SU-DHL-6 (cell line): ENCODE data around the gene RGL2.

Experiments
- H2AFZ ChIP-seq: fragments of 200-600 bp; sonication (generic); 2 replicates; pipeline ENCODE4 v1.6.1; 2014; ENCODE audit warnings: low read depth, mild to moderate bottlenecking, moderate library complexity, mixed read lengths, antibody characterized with exemption, low read length; ENCODE audit not compliant: severe bottlenecking
- H3F3A ChIP-seq: fragments of 200-600 bp; shearing (Covaris generic); 2 replicates; pipeline ENCODE4 v1.6.0; 2016; ENCODE audit warnings: antibody characterized with exemption, mild to moderate bottlenecking; ENCODE audit not compliant: insufficient read depth
- H3K27ac ChIP-seq: fragments of 200-600 bp; sonication (generic); 2 replicates; pipeline ENCODE4 v1.5.1; 2016; ENCODE audit warnings: low read depth, mild to moderate bottlenecking, low read length, moderate library complexity, mixed read lengths
- H3K27me3 ChIP-seq: fragments of 200-600 bp; sonication (generic), shearing (Covaris generic); 2 replicates; pipeline ENCODE4 v1.6.0; 2014; ENCODE audit warnings: mild to moderate bottlenecking, low read length
- H3K36me3 ChIP-seq: fragments of 200-600 bp; sonication (generic); 2 replicates; pipeline ENCODE4 v1.6.1; 2014; ENCODE audit warnings: mild to moderate bottlenecking, low read length, mixed read lengths
- H3K4me2 ChIP-seq: fragments of 300-600, 200-600 bp; shearing (Covaris generic), sonication (generic); 2 replicates; pipeline ENCODE4 v1.6.0; 2014; ENCODE audit warnings: low read length, low read depth, mild to moderate bottlenecking; ENCODE audit not compliant: poor library complexity, severe bottlenecking
- H3K4me3 ChIP-seq: fragments of 200-600 bp; sonication (generic); 2 replicates; pipeline ENCODE4 v1.5.1; 2014; ENCODE audit warnings: antibody characterized with exemption, low read length, mild to moderate bottlenecking, mixed read lengths; ENCODE audit not compliant: insufficient read depth, poor library complexity, severe bottlenecking
- H3K79me2 ChIP-seq: fragments of 200-600 bp; sonication (generic); 2 replicates; pipeline ENCODE4 v1.6.1; 2014; ENCODE audit warnings: mild to moderate bottlenecking, low read length, moderate library complexity; ENCODE audit not compliant: insufficient read depth
- H3K9ac ChIP-seq: fragments of 200-600 bp; sonication (generic); 2 replicates; pipeline ENCODE4 v1.7.0; 2014; ENCODE audit warnings: mild to moderate bottlenecking, low read length
- H3K9me2 ChIP-seq: fragments of 200-600 bp; sonication (generic); replicated peaks from 2 replicates; pipeline ENCODE4 v1.6.1; 2014; ENCODE audit warnings: low read length; ENCODE audit not compliant: insufficient read depth
- H3K9me3 ChIP-seq: fragments of 200-600 bp; sonication (generic); 2 replicates; pipeline ENCODE4 v1.6.1; 2014; ENCODE audit warnings: low read length, mixed read lengths; ENCODE audit not compliant: insufficient read depth
- H4K20me1 ChIP-seq: fragments of 200-600 bp; sonication (generic); 2 replicates; pipeline ENCODE4 v1.6.1; 2014; ENCODE audit warnings: low read depth, mild to moderate bottlenecking, antibody characterized with exemption, low read length, moderate library complexity, mixed read lengths
- EZH2phosphoT487 ChIP-seq: fragments of 200-600 bp; sonication (generic), shearing (Covaris generic); conservative IDR thresholded peaks from 2 replicates; pipeline ENCODE4 v1.6.1; 2018; ENCODE audit warnings: mild to moderate bottlenecking, antibody characterized with exemption, low read length, moderate library complexity, mixed read lengths
- TF ChIP-seq, protein P1 (sequence below): fragments of 200-600 bp; sonication (generic); IDR thresholded peaks from one replicate; pipeline ENCODE4 v1.5.1; 2017; ENCODE audit warnings: antibody characterized with exemption, mild to moderate bottlenecking, low read length, moderate library complexity; ENCODE audit not compliant: insufficient read depth, poor library complexity, severe bottlenecking

RGL2 gene

GRCh38 chr6:33336495-33336894 is 37.8 kb upstream of the RGL2 start:
- Histone ChIP-seq H3K36me3 (no peaks in the 10 kb centered on the region), H3K9me2 (no peaks in the 10 kb centered on the region), H3K79me2 (no peaks in the 10 kb centered on the region), H3K9ac (no peak overlapping the region), H3K9me3 (no peaks in the 10 kb centered on the region), H3K27ac (no peak overlapping the region), H4K20me1 (no peaks in the 10 kb centered on the region), H3K4me3 (no peak overlapping the region), H3K27me3 (no peaks in the 10 kb centered on the region), H3K4me2 (no peak overlapping the region), H3F3A (no peaks in the 10 kb centered on the region), H2AFZ (no peak overlapping the region)
- TF ChIP-seq EZH2phosphoT487, result no peak
- TF ChIP-seq, protein P1, sequence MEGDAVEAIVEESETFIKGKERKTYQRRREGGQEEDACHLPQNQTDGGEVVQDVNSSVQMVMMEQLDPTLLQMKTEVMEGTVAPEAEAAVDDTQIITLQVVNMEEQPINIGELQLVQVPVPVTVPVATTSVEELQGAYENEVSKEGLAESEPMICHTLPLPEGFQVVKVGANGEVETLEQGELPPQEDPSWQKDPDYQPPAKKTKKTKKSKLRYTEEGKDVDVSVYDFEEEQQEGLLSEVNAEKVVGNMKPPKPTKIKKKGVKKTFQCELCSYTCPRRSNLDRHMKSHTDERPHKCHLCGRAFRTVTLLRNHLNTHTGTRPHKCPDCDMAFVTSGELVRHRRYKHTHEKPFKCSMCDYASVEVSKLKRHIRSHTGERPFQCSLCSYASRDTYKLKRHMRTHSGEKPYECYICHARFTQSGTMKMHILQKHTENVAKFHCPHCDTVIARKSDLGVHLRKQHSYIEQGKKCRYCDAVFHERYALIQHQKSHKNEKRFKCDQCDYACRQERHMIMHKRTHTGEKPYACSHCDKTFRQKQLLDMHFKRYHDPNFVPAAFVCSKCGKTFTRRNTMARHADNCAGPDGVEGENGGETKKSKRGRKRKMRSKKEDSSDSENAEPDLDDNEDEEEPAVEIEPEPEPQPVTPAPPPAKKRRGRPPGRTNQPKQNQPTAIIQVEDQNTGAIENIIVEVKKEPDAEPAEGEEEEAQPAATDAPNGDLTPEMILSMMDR, result no peak

- TF ChIP-seq, protein P1, result no peak
- no peak for TF ChIP-seq EZH2phosphoT487
- no peaks in the 10 kb centered on the region for H3K79me2 ChIP-seq
Observed at GRCh38 chr6:33335916-33336315, 37.2 kb upstream of the RGL2 start.

DNA sequence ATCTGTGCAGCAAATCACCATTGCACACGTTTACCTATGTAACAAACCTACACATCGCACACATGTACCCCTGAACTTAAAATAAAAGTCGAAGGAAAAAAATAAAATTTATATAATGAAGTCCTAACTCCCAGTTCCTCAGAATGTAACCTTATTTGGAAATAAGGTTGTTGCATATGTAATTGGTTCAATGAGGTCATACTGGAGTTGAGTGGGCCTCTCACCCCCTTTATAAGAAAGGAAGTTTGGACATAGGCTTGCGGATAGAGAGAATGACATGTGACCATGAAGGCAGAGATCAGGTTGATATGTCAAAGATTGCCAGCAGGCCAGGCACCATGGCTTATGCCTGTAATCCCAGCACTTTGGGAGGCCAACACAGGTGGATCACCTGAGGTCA is 34.9 kb upstream of the RGL2 start:
- TF ChIP-seq, protein P1, result no peak
- Histone ChIP-seq H3K27ac (no peak overlapping the region), H4K20me1 (no peaks in the 10 kb centered on the region), H3K4me2 (no peak overlapping the region), H2AFZ (no peak overlapping the region), H3F3A (no peaks in the 10 kb centered on the region), H3K4me3 (no peak overlapping the region), H3K79me2 (no peaks in the 10 kb centered on the region), H3K9ac (no peak overlapping the region), H3K9me2 (no peaks in the 10 kb centered on the region), H3K27me3 (no peaks in the 10 kb centered on the region), H3K36me3 (no peaks in the 10 kb centered on the region), H3K9me3 (no peaks in the 10 kb centered on the region)

More at GRCh38 chr6:33335916-33336315, 37.2 kb upstream of the RGL2 start:
- no peaks in the 10 kb centered on the region for H3K36me3 ChIP-seq
- no peaks in the 10 kb centered on the region for H3K9me2 ChIP-seq
- H3F3A ChIP-seq, result no peaks in the 10 kb centered on the region
- no peaks in the 10 kb centered on the region for H3K27me3 ChIP-seq
- H3K4me3 ChIP-seq, result no peak overlapping the region
- H3K9me3 ChIP-seq, result no peaks in the 10 kb centered on the region
- H3K4me2 ChIP-seq, result no peak overlapping the region
- no peak overlapping the region for H3K9ac ChIP-seq
- no peak overlapping the region for H2AFZ ChIP-seq
- no peaks in the 10 kb centered on the region for H4K20me1 ChIP-seq
- H3K27ac ChIP-seq, result no peak overlapping the region

GRCh38 chr6:33330736-33331135 is 32.0 kb upstream of the RGL2 start:
- no peak overlapping the region for H3K27ac ChIP-seq
- no peak overlapping the region for H3K4me2 ChIP-seq
- TF ChIP-seq, protein P1, result no peak
- no peak for TF ChIP-seq EZH2phosphoT487

More at GRCh38 chr6:33330736-33331135, 32.0 kb upstream of the RGL2 start:
- no peak overlapping the region for H2AFZ ChIP-seq
- H3K9me3 ChIP-seq, result no peaks in the 10 kb centered on the region
- H3K79me2 ChIP-seq, result no peaks in the 10 kb centered on the region
- H3K36me3 ChIP-seq, result no peaks in the 10 kb centered on the region
- H3K4me3 ChIP-seq, result no peak overlapping the region
- no peaks in the 10 kb centered on the region for H3K27me3 ChIP-seq
- no peaks in the 10 kb centered on the region for H4K20me1 ChIP-seq
- peaks cover 5% of the 10 kb centered on the region for H3F3A ChIP-seq
- no peaks in the 10 kb centered on the region for H3K9me2 ChIP-seq
- no peak overlapping the region for H3K9ac ChIP-seq
